HG03039 (cell line): ENCODE measurements around the gene EXOC6B.

Experiments used
- ATAC-seq: cut with Tn5 transposase; IDR thresholded peaks from one replicate; pipeline ENCODE4 v1.9.1; 2021; ENCODE audit warnings: mild to moderate bottlenecking, moderate library complexity; ENCODE audit not compliant: unreplicated experiment

The EXOC6B gene

GRCh38 chr2:72830273-72830672, 4.4 kb upstream of the EXOC6B start:
- ATAC-seq = no peak

GRCh38 chr2:72828840-72829507, 3.1 kb upstream of the EXOC6B start:
- ATAC-seq = no peak

GRCh38 chr2:72827966-72828646, 2.3 kb upstream of the EXOC6B start:
- no peak for ATAC-seq

- no peak for ATAC-seq
These were observed 1.7 kb upstream of the EXOC6B start for GRCh38 chr2:72827487-72827886.

- no peak for ATAC-seq
These were observed 284 bp upstream of the EXOC6B start for GRCh38 chr2:72826156-72826477.

GRCh38 chr2:72824224-72824842, 1.5 kb downstream of the EXOC6B start:
- no peak for ATAC-seq

- no peak for ATAC-seq
These were observed 3.0 kb downstream of the EXOC6B start for GRCh38 chr2:72822794-72823193.

GRCh38 chr2:72821983-72822382, 3.9 kb downstream of the EXOC6B start:
- ATAC-seq = no peak

GRCh38 chr2:72821118-72821517, 4.7 kb downstream of the EXOC6B start:
- ATAC-seq = no peak

GRCh38 chr2:72819501-72819900, 6.3 kb downstream of the EXOC6B start:
- no peak for ATAC-seq

- no peak for ATAC-seq
These were observed 10.1 kb downstream of the EXOC6B start for GRCh38 chr2:72815655-72816278.

- ATAC-seq = no peak
These were observed 12.0 kb downstream of the EXOC6B start for GRCh38 chr2:72813841-72814240.

GRCh38 chr2:72810165-72810564, 15.7 kb downstream of the EXOC6B start:
- ATAC-seq = no peak

- ATAC-seq = no peak
These were observed 16.7 kb downstream of the EXOC6B start for GRCh38 chr2:72809095-72809494.

GRCh38 chr2:72806280-72806945, 19.4 kb downstream of the EXOC6B start:
- no peak for ATAC-seq

- ATAC-seq = no peak
These were observed 22.1 kb downstream of the EXOC6B start for GRCh38 chr2:72803626-72804320.

- ATAC-seq = no peak
These were observed 22.7 kb downstream of the EXOC6B start for GRCh38 chr2:72803151-72803550.

- no peak for ATAC-seq
These were observed 25.3 kb downstream of the EXOC6B start for GRCh38 chr2:72800492-72800891.

- no peak for ATAC-seq
These were observed 28.1 kb downstream of the EXOC6B start for GRCh38 chr2:72797740-72798139.

- ATAC-seq = no peak
These were observed 29.1 kb downstream of the EXOC6B start for GRCh38 chr2:72796766-72797165.

- ATAC-seq = no peak
These were observed 31.3 kb downstream of the EXOC6B start for GRCh38 chr2:72794572-72794971.
